ENCODE results near the gene EPHB1. TPM values are rescaled to one million over a fixed set of nuclear protein-coding genes. Genes with fewer than 3 reads are reported as not detected.

EPHB1 gene
- total and polyA plus RNA-seq, 12 donors: 0.07 to 3.4 (median 1.6) TPM

DNA sequence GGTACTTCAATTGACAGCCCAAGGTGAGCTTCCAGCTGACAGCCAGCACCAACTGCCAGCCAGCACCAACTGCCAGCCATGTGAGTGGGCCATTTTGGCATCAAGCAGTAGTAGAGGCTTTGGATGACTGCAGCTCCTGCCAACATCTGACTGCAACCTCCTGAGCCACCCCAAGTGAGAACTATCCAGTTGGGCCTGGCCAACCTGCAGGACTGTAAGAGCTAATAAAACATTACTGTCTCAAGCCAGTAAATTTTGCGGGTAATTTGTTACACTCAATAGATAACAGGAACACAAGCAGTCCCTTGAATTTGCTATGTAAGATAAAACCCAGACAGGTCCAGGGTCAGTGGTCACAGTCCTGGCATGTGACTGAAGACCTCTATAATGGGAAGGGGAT lies 29.7 kb downstream of the EPHB1 start:
- Histone ChIP-seq H3K4me3 (no peak overlapping the region), H3K36me3 (no peaks in the 10 kb centered on the region), H3K9me3 (no peaks in the 10 kb centered on the region), H3K27me3 (peaks cover 0 to 2% (median 0%) of the 10 kb centered on the region in 7 donors), H3K4me1 (no peaks in the 10 kb centered on the region), H3K27ac (no peak overlapping the region)
- WGBS, 2 donors: 79 to 80% methylated on average over 1 of the region's 1 CpG
- ATAC-seq: peak in 4 of 8 donors; percentile 57 to 87 (median 68)
- intact Hi-C loops (cut with DNase I): no loop called here
- TF ChIP-seq, protein P1, sequence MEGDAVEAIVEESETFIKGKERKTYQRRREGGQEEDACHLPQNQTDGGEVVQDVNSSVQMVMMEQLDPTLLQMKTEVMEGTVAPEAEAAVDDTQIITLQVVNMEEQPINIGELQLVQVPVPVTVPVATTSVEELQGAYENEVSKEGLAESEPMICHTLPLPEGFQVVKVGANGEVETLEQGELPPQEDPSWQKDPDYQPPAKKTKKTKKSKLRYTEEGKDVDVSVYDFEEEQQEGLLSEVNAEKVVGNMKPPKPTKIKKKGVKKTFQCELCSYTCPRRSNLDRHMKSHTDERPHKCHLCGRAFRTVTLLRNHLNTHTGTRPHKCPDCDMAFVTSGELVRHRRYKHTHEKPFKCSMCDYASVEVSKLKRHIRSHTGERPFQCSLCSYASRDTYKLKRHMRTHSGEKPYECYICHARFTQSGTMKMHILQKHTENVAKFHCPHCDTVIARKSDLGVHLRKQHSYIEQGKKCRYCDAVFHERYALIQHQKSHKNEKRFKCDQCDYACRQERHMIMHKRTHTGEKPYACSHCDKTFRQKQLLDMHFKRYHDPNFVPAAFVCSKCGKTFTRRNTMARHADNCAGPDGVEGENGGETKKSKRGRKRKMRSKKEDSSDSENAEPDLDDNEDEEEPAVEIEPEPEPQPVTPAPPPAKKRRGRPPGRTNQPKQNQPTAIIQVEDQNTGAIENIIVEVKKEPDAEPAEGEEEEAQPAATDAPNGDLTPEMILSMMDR (IDR thresholded peaks at IDR 0.05): no peak
- DNase-seq: peak; percentile 16 to 24

DNA sequence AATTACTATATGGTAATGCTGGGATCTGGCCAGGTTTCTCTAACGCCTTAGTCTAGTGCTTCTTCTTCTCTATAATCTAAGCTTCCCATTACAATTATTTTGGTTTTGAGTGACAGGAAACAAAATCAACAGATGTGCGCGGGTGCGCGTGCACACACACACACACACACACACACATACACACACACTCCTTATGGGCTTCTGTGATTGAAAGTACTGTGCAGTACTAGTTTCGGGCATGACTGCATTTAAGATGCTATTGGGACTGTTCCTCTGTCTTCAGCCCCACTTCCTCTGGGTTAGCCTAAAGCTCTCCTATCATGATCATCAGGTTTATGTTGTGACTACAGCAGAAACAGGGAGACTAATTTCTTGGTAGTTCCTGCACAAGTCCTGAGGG lies 32.2 kb downstream of the EPHB1 start:
- DNase-seq (no peak), ATAC-seq (no peak)
- TF ChIP-seq, protein P1 (IDR thresholded peaks at IDR 0.05): no peak
- no peaks in the 10 kb centered on the region for H3K4me1 ChIP-seq
- intact Hi-C loops (cut with DNase I): no loop called here
- no peaks in the 10 kb centered on the region for H3K9me3 ChIP-seq
- 93 to 95% methylated on average over 6 of the region's 6 CpGs for WGBS, 2 donors
- no peak overlapping the region for H3K27ac ChIP-seq
- H3K36me3 ChIP-seq: no peaks in the 10 kb centered on the region
- no peak overlapping the region for H3K4me3 ChIP-seq
- H3K27me3 ChIP-seq: peaks cover 0 to 2% (median 0%) of the 10 kb centered on the region in 7 donors

DNA sequence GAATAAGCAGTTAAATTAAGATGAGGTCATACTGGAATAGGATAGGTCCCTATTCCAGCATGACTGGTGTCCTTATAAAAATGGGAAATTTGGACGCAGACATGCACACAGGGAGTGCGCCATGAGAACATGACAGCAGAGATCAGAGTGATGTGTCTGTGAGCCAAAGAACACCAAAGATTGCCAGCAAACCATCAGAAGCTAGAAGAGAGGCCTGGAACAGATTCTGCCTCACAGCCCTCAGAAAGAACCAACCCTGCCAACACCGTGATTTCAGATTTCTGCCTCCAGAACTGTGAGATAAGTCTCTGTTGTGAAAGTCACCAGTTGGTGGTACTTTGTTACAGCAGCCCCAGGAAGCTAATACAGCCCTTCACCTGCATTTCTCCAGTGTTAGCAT lies 34.7 kb downstream of the EPHB1 start:
- DNase-seq (no peak), ATAC-seq (no peak)
- no peaks in the 10 kb centered on the region for H3K4me1 ChIP-seq
- H3K4me3 ChIP-seq: no peak overlapping the region
- no peak overlapping the region for H3K27ac ChIP-seq
- H3K27me3 ChIP-seq: peaks cover 0 to 2% (median 0%) of the 10 kb centered on the region in 7 donors
- 83 to 87% methylated on average over 3 of the region's 3 CpGs for WGBS, 2 donors
- intact Hi-C loops (cut with DNase I): no loop called here
- H3K9me3 ChIP-seq: no peaks in the 10 kb centered on the region
- H3K36me3 ChIP-seq: no peaks in the 10 kb centered on the region
- TF ChIP-seq, protein P1 (IDR thresholded peaks at IDR 0.05): no peak

DNA sequence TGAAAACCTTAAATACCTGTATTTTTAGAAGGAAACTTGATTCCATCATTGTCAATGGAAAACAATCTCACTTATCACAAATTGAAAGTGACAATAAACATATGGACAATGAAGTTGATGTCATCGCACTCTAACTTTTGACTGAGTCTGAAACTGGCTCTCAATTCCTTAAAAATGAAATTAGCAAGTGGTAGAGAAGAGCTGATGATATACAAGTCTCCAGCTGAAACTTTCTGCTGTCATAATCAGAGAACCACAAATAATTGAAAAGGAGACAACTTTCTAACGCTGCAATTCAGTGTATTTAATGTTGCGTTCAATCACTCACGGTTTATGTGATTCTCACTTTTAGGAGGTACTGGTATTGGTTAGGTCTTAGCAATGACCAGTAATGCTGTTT lies 37.5 kb downstream of the EPHB1 start:
- no peak overlapping the region for H3K4me3 ChIP-seq
- H3K36me3 ChIP-seq: no peaks in the 10 kb centered on the region
- ATAC-seq (no peak), DNase-seq (no peak)
- H3K27ac ChIP-seq: no peak overlapping the region
- TF ChIP-seq, protein P1 (IDR thresholded peaks at IDR 0.05): no peak
- no peaks in the 10 kb centered on the region for H3K9me3 ChIP-seq
- intact Hi-C loops (cut with DNase I): no loop called here
- H3K27me3 ChIP-seq: peaks cover 0 to 2% (median 0%) of the 10 kb centered on the region in 7 donors
- WGBS, 2 donors: 86 to 96% methylated on average over 4 of the region's 4 CpGs
- H3K4me1 ChIP-seq: peaks cover 0 to 6% (median 0%) of the 10 kb centered on the region in 9 donors

Data from heart right ventricle (tissue), 16 donors.